CD4-positive, alpha-beta T cell treated with Interleukin-15 for 4 hours (primary cell): Measurements from ENCODE around the gene HAUS6.
"Not testable (repeated sequence)": the region's sequence is repeated elsewhere in the genome, so short reads cannot be mapped to it uniquely, and the experiment has no call there.

Source experiments
- DNase-seq: peaks from one replicate; pipeline ENCODE4 v3.0.0-alpha.2; 2020; ENCODE audit warnings: low spot score

Gene HAUS6, protein sequence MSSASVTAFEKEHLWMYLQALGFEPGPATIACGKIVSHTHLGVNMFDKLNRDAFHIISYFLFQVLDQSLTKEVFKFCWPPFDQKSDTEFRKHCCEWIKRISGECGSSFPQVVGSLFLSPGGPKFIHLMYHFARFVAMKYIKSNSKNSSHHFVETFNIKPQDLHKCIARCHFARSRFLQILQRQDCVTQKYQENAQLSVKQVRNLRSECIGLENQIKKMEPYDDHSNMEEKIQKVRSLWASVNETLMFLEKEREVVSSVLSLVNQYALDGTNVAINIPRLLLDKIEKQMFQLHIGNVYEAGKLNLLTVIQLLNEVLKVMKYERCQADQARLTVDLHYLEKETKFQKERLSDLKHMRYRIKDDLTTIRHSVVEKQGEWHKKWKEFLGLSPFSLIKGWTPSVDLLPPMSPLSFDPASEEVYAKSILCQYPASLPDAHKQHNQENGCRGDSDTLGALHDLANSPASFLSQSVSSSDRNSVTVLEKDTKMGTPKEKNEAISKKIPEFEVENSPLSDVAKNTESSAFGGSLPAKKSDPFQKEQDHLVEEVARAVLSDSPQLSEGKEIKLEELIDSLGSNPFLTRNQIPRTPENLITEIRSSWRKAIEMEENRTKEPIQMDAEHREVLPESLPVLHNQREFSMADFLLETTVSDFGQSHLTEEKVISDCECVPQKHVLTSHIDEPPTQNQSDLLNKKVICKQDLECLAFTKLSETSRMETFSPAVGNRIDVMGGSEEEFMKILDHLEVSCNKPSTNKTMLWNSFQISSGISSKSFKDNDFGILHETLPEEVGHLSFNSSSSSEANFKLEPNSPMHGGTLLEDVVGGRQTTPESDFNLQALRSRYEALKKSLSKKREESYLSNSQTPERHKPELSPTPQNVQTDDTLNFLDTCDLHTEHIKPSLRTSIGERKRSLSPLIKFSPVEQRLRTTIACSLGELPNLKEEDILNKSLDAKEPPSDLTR

DNA sequence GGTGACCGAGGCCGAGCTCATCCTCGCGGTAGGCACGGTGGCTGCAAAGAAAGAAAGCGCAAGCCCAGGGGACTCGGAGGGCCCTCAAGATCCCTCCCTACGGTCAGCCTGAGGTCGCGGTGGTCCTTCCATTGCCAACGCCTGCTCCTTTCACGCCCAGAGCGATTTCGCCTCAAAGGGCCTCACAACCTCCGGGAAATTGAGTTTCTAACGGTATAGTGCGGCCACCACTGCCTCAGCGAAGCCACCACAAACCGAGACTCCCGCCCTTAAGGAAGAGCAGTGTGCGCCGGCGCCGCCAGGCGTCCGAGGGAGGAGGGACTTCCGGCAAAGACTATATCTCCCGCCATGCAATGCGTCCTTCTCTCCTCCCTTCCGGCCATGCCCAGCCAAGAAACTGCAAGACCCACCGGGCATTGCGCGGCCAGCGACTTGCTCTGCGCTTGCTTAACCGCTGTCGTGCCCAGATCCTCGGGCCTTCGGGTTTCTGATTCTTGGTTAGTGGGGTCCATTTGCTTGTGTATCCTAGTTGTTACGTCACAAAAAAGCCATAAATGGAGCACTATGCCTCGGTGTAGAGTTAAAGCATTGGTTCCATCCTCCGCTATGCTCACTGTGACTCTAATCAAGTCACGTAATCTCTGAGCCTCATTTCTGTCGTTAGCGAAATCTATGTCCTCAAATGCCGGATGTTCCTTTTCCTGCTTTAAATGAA, at the start of gene HAUS6:
TSS of gene HAUS6 (minus strand) at position 274 of the 715 bp plus-strand sequence. CDS start at position 21, 253 bp downstream.
- peak; percentile 96 for DNase-seq

DNA sequence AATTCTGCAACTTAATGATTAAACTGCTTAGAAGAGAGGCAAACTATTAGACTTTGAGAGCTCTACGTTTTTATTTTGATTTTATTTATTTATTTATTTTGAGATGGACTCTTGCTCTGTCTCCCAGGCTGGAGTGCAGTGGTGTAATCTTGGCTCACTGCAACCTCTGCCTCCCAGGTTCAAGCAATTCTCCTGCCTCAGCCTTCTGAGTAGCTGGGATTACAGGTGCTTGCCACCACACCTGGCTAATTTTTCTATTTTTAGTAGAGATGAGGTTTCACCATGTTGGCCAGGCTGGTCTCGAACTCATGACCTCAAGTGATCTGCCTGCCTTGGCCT, 49.4 kb upstream of the HAUS6 start:
- not testable (repeated sequence) for DNase-seq

DNA sequence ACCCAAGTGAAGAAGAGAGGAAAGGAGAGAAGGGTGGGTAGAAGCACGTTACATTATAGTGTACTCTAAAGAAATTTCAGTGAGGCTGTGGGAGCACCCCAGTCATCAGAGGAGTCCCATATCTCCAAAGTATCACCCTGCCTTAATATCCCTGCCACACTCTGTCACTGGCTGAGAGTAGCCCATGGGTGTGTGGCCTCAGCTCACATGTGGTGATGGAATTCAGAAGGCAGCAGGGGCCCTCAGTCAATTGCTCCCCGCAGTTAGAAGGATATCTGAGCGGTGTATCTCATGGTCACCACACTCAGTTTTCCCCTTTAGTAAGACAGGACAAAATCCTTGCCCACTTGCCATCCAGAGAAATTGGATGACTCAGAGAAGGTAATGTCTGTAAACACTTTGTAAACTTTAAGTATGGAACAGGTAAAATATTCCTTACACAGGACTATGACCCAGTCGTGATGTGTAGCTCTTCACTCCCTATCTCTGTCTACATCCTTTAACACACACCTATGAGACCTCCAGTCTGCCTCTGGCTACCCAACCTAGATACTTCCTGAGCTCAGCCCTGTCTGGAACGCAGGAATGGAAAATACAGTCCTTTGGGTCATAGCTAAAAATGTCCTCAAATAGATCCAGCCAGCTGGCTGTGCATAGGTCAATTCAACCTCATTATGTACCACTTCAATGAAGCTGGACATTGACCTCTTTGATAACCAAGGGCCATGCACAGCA, 48.9 kb upstream of the HAUS6 start:
- DNase-seq = no peak

DNA sequence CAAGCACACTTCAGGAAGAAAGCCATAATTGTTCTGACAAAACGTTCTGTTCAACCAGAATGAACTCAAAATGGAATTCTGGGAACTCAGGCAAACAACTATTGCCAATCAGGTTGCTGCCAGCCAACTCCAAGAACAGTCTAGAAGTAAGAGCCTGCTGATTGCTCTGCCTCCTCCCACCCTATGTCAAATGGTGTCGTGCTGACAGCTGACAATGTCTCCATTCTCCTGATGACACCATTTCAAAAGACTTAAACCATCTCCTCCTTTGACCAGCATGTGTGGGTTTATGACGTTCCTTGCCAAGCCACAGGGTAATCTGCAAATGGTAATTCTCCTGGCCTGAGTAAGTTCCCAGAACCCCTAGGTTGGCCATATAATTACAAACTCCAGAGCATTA, 46.5 kb upstream of the HAUS6 start:
- no peak for DNase-seq

DNA sequence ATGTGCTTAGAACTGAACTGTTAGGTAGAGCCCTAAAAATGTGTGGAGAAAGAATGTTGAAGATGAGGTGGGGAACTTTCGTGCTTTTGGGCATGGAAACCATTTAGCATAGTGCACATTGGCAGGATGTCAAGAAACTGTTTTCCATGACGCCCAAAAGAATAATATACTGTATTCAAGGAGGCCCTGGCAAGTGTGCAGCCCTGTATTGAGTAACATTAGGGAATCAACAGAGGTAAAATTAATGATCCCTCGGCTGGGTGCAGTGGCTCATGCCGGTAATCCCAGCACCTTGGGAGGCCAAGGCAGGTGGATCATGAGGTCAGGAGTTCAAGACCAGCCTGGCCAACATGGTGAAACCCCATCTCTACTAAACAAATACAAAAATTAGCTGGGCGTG, 45.5 kb upstream of the HAUS6 start:
- DNase-seq = no peak

DNA sequence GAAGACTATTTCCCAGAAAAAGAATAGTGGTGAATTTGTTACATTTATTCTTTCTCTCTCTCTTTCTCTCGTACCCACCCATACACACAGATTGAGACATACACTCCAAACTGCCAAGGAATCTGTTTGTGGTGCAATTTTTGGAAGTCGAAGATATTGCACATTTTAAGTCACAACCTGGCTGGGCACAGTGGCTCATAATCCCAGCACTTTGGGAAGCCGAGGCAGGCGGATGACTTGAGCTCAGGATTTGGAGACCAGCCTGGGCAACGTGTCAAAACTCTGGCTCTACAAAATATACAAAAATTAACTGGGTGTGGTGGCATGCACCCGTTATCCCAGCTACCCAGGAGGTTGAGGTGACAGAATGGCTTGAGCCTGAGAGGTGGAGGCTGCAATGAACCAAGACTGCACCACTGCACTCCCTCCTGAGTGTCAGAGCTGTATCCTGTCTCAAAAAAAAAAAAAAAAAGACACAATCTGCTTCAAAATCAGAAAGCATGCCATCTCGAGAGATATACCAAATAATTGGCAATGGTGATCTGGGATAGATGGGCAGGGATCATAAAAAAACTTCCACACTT, 43.8 kb upstream of the HAUS6 start:
- DNase-seq = no peak

DNA sequence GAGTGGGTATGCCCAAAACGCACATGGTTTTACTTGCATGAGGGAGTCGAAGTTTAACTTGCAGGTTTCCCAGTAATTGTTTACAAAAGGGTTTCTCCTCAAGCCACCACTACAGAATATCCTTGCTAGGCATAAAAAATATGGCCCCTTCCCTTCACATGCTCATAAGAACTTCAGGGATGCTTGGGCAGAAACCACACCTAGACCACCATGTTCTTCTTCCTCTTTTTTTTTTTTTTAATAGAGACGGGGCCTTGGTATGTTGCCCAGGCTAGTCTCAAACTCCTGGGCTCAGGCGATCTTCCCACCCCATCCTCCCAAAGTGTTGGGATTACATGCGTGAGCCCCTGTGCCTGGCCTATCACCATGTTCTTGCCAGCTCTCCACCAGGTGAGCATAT, 43.2 kb upstream of the HAUS6 start:
- no peak for DNase-seq

DNA sequence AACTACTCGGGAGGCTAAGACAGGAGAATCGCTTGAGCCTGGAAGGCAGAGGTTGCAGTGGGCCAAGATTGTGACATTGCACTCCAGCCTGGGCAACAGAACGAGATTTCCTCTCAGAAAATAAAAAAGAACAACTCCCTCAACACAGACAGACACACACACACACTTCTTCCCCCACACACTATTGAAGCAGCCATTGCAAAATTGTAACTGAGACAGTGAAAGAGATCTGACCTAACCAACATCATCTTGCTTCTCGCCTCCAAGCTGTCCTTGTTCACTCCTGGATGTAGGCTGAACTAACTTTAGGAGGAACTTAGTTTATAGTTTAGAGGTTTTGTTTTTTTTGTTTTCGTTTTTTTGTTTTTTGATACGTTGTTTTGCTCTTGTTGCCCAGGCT, 37.6 kb upstream of the HAUS6 start:
- DNase-seq = no peak

DNA sequence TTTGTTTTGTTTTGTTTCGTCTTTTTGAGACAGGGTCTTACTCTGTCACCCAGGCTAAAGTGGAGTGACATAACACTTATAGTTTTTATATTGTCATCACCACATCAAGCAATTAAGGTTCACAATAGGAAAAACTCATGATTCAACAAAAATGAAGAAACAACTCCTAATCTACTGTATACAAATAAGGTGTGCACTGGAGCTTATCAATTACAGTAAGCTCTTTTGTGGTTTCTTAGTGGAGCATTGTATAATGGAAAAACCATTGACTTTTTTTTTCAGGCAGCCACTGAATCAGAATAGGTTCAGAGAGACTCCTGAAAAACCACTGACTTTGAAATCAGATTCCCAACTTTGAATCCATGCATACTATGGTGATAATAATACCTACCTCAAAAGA, 35.4 kb upstream of the HAUS6 start:
- DNase-seq = no peak

DNA sequence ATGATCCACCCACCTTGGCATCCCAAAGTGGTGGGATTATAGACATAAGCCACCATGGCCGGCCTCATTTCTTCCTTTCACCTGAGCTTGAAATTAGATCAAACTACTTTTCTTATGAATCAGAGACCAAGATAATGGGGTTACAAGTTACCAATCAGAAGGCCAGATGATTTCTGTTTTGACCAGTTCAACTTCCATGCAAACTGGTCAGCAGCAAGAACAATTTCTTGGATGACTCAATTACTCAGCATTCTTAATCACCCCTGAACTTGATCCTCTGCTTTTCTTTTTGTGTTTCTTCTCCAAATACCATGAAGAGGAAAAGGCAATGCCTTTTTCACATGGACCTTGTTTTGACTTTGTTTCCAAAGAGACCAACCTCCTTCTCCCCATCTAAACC, 34.6 kb upstream of the HAUS6 start:
- no peak for DNase-seq

DNA sequence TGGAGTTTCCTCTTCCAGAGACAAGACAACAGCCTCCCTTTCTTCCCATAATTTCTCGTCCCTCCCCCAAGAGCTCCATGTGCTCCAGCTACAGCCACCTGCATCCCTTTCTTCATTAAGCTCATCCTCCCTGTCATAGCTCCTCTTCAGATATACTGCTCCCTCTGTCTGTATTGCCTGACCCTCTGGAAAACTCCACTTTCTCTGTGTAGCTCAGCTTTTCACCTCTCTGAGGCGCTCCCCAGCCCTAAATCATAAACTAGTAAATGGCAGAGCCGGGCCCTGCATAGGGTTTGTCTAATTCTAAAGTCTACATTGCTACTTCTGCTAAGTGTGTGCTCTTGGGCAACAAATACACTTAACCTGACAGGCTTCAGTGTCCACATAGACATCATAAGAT, 33.4 kb upstream of the HAUS6 start:
- no peak for DNase-seq

DNA sequence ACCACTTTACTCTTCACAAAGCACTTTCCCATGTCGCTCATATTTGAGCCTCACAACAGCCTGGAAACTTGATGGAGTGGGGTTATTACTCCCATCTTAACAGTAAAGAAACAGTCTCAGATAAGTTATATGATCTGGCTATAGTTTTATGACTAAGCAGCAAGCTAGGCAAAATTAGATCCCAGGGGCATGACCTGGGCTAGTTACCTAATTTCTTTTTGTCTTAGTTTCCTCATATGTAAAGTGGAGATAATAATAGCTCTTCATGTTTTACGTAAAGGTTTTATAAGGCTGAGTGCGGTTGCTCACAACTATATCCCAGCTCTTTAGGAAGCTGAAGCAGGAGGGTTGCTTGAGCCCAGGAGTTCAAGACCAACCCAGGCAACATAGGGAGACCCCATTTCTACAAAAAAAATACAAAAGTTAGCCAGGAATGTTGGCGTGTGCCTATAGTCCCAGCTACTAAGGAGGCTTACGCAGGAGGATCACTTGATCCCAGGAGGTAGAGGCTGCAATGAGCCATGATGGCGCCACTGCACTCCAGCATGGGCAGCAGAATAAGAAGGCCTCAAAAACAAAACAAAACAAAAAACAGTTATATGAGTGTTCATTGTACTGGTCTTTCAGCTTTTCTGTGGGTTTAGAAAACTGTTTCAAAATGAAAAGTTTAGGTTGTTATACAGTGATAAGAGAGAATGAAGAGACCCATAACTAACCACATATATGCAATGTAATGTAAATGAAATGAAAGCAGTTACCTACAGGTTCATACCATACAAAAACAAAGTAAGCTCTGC, 31.0 kb upstream of the HAUS6 start:
- no peak for DNase-seq

DNA sequence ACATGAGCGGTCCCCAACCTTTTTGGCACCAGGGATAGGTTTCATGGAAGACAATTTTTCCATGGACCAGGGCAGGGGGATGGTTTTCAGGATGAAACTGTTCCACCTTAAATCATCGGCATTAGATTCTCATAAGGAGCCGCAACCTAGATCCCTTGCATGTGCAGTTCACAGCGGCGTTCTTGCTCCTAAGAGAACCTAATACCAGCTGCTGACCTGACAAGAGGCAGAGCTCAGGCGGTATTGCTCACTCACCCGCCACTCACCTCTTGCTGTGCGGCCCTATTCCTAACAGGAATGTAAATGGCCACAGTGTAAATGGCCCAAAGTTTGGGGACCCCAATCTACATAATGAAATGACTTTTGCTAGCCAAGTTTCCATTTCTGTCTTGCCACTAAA, 27.7 kb upstream of the HAUS6 start:
- no peak for DNase-seq

DNA sequence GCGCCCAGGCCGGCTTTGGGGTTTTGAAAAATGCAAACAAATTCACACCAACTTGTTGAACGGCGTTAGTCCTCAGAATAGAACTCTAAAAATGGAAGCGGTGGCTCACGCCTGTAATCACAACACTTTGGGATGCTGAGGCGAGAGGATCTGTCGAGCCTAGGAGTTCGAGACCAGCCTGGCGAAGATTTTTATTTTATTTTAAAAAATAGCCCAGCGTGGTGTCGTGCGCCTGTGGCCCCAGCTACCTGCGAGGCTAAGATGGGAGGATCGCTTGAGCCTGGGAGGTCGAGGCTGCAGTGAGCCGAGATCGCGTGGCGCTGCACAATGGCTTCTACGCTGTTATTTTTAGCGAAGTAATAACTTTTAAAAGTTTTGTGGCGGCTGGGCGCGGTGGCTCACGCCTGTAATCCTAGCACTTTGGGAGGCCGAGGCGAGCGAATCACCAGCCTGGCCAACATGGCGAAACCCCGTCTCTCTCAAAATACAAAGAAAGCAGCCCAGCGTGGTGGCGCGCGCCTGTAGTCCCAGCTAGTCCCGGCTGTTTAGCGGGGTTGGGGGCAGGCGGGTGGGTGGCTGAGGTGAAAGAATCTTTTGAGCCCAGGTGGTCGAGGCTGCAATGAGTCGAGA, 25.3 kb upstream of the HAUS6 start:
- DNase-seq = peak; percentile 25

DNA sequence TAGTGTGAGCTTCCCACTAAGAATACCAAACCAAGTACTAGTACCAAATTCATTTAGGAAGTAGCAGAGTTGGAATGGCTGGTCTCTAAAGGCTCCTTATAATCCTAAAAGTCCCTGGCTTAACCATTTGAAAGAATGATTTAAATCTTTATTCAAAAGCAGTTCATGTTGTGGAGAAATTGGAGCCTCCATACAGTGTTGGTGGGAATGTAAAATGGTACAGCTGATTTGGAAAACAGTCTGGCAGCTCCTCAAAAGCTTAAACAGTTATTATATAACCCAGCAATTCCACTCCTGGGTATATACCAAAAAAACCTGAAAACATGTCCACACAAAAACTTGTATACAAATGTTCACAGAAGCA, 21.7 kb upstream of the HAUS6 start:
- no peak for DNase-seq

DNA sequence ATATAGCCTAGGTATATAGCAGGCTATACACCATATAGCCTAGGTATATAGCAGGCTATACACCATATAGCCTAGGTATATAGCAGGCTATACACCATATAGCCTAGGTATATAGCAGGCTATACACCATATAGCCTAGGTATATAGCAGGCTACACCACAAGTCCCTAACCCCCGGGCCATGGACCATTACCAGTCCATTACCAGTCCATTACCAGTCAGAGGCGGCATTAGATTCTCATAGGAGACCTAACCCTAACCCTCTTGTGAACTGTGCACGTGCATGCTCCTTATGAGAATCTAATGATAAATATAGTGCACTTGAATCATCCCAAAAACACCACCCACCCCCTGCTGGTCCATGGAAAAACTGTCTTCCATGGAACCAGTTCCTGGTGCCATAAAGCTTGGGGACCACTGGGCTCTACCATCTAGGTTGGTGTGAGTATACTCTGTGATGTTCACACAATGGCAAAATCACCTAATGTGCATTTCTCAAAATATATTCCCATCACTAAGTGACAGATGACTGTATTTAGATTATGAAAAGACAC, 19.9 kb upstream of the HAUS6 start:
- DNase-seq = no peak

DNA sequence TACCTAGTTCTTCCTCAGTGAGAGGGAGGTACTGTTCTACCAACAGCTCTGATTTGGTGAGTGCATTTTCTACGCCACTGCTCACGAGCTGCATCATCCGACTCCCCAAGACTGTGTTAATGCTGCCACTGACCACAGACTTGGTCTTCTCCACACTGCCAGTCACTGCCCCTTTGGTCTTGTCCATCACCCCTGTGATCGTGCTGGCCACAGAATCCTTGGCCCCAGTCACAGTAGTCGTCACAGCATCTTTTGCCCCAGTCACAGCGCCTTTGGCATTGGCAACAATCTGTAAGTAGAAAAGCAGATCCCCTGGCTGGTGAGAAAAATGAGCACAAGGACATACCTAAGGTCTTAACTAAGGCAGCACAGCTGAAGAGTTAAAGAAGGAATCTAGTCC, 18.2 kb upstream of the HAUS6 start:
- no peak for DNase-seq

DNA sequence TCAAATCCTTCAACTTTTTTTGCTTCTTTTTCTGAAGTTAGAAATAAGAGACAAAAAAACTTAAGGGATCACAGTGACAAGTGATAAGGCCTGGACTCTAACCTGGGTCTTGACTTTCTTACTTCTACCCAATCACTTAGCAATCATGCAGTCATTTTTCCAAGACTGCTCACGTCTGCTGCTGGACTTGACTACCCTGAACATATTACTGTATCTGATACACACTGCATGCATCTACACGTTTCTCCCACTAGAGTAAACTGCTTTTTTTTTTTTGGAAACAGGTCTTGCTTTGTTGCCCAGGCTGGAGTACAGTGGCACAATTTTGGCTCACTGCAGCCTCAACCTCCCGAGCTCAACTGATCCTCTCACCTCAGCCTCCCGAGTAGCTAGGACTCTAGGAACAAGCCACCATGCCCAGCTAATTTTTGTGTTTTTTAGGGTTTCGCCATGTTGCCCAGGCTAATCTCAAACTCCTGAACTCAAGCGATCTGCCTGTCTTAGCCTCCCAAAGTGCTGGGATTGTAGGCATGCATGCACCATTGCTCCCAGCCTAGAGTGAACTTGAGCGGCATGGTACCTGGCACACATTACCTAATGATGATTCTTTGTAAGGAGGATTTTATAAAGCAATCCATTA, 17.2 kb upstream of the HAUS6 start:
- DNase-seq = no peak

DNA sequence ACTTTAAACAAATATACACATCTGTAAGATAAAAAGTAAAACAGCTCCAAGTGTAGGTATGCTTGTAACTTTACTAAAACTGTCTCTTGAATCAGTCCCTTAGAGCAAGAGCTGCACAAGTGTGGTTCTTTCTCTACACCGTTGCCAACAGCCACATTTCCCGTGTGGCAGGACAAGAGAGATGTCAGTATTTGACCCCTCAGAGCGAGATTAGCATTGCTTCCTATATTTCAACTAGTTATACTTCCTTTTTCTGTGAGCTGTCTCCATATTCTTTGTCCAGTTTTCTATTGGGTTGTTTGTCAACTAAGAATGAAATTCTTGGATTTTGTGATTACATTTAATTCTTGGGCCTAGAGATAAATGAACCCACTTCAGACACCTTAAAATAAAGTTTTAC, 16.5 kb upstream of the HAUS6 start:
- no peak for DNase-seq
